NCI-H524 (cell line): ENCODE measurements around the gene POLR2L.
A peak's percentile ranks its signal among the peaks of the same experiment; 100 is the strongest.

Source experiments
- DNase-seq, 2 experiments: peaks; one replicate each; lab custom pipeline; 2025; lab: John Stamatoyannopoulos, UW

Gene POLR2L

DNA sequence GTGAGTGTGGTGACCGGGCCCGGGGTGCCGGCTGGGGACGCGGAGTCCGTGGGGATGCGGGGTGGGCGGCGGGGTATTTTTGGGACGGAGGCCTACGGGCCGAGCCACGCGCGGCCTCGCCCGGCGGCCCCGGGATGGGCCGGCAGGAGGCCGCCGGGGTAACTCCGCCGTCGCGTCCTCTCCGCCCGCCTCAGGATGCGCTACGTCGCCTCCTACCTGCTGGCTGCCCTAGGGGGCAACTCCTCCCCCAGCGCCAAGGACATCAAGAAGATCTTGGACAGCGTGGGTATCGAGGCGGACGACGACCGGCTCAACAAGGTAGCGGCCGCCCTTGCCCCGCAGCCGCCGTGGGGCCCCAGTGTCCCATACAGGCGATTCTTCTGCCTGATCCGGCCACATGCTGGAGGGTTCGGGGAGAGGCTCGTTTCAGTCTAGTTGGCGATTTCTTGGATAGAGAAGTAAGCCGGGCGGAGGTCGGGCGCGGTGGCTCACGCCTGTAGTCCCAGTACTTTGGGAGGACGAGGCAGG, 32.2 kb downstream of the POLR2L start:
- no peak for DNase-seq

DNA sequence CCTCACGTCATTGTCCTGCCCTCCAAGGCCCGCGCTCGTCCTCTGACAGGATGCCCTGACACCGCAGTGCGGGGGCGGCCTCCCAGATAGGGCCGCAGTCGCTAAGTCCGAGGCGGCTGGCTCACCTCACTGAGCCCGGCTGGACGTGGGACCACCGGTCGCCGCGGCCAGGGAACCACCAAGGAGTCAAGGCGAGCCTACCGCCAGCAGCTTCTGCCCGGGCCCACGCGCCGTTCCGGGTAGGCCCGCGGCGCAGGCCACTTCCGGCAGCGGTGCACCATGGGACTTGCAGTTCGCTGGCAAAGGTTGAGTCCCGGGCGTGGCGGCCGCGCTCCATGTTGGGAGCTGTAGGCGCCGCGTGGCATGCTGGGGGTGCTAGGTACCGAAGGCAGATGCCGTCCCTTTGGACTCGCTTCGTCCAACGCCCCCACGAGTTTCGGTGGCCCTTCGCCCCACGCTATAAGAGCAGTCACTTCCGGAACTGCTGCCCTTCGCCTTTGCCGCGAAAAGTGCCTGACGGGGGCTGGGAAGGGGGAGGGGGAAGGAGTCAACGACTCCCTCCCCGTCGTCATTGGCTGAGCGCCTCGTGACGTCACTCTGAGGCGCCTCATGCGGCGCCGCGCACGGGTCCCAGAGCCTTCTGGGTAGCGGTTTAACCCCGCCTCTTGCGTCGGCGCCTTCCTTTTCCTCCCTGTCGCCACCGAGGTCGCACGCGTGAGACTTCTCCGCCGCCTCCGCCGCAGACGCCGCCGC, 32.9 kb downstream of the POLR2L start, which contains the start of gene RPLP2:
TSS of gene RPLP2 (plus strand) at position 681 of the 753 bp plus-strand sequence. CDS start 268 bp downstream, outside the sequence.
- DNase-seq = peak; percentile 96 to 98

DNA sequence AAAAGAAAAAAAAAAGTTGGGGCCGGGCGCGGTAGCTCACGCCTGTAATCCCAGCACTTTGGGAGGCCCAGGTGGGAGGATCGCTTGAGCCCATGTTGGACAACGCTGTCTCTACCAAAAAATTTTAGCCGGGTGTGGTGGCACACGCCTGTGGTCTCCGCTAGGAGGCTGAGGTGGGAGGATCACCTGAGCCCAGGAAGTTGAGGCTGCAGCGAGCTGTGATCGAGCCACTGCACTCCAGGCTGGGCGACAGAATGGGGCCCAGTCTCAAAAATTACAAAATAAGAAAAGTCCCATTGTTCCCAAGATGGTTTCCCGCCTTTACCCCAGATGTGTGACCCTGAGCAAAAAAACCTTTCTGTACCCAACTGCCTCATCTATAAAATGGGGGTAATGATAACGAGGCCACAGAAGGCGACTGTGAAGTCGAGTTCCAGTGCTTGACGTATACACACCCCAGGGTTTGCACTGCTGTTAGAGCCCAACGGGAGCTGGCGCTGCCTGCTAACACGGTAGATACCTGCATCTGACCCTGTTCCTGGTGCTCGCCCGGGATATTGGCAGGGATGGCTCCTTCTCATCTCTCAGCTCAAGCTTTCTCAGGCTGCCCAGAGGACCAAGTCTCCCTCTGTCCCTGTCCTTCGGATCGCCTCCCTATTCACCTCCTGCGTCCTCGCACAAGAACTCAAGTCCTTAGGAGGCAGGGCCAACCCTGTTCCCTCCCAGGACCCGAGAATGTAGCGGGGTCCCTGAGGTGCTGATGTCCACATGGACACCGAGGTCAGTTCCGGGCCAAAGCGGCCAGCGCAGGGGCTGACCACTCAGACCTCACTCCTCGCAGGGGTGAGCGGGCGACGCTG, 33.7 kb downstream of the POLR2L start:
- DNase-seq = no peak

DNA sequence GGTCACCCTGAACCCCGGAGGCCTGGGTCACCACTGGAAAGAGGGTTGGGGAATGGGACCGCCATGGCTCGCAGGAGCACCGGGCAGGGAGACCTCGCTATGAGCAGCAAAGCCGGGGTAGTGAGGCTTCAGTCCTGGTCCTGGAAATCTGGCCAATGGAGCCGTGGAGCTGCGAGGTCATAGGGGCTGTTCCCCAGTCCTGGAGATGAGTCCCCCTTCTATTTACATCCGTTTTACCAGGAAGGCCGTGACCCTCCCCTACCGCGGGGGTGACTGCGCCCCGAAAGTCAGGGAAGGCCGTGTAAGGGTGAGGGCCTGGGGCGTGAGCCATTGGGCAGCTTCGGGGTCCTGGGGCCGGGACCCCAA, 37.7 kb downstream of the POLR2L start:
- no peak for DNase-seq

DNA sequence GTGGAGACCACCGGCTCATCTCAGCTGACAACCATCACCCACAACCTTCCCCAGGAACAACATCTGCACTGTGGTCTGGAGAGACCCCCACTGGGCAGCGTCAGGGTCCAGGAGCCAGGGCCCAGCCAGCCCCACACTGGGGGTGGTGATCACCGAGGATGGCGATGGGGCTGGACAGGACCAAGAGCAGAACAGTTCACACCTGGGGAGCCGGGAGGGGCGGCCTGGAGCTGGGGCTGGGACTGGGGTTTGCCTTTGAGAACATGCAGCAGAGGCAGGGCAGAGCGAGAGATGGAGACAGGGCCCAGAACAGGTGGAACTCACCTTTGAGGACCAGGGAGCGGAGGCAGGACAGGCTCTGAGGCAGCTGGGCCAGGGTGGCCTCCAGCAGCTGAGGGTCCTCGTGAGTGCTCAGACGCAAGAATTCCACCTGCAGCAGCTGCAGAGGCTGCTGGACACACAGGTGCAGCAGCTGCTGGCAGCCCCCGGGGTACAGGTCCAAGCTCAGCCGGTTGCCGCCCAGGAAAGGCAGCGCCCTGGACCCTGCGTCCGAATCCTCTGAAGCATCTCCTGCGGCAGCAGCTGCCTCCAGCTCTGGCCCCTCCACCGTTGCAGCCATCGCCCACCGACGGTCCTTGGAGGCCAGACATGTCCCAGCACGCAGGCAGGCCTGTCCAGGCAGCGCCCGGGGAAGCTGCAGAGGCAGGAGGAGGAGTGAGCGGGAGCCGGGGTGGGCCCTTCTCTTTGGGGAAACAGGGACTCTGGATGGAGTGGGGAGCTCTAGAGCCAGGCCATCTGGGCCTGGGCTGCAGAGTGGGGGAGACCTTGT, 38.3 kb downstream of the POLR2L start:
- DNase-seq = peak in 1 of 2 experiments; percentile 36

DNA sequence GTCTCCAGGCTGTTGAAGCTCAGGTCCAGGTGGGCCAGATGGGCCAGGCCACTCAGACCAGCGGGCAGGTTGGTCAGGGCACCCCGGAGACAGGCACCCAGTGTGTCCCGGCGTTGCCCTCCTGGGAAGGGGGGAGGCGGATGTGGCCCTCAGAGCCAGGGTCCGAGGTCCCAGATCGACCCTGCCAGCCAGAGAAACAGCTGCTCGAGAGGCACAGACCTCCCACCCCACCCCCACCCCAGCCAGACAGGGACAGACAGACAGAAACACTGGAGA, 38.9 kb downstream of the POLR2L start:
- DNase-seq = no peak

DNA sequence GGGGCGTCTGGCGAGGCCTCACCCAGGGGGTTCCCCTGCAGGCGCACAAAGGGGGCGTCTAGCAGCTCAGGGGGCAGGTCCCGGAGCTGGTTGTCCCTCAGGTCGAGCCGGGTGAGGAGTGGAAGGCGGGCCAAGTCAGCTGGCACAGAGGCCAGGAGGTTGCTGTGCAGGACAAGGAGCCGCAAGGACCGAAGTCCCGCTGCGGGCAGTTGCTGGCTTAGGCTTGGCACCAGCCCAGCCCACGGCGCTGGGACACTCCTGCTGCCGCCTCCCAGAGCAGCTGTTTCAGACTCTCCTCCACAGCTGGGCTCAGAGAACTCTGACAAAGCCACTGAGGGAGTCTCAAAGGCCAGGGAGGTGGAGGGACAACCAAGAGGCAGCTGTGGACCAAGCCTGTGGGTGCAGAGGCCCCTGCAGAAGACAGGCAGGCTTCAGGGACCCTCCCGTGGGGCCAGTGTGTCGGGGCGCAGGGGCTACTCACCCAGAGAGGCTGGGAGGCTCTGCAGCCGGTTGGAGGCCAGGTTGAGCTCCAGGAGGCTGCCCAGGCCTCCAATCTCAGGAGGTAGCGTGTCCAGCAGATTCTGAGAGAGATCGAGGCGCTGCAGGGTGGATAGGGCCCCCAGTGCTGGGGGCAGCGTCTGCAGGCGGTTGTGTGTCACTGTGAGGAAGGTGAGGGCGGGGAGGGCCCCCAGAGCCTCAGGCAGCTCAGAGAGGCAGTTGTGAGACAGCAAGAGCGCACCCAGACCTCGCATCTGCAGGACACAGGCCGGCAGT, 39.4 kb downstream of the POLR2L start:
- DNase-seq = no peak

DNA sequence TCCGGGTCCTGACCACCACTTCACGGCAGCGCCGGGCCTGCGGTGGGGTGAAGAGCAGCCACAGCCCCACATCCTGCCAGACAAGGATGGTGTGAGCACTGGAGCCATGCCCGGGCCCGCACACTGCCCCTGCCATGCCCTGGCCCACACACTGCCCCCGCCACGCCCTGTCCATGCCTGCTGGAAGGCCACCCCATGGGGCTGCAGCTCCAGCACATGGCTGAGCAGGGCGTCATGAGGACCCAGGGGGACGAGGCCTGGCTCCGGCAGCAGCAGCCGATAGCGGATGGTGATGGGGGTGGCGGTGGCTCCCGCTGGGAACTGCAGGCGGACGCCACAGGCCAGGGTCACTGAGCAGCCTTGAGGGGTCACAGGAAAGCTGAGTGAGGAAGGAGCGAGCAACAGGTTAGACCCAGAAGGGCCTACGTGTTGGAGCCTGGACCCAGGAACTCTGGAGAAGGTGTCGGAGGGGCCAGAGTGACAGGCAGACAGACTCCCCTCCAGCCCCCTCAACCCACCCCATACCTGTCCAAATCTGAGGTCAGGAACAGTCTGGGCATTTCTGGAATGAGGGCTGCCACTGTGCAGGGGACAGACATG, 40.2 kb downstream of the POLR2L start:
- DNase-seq = no peak

DNA sequence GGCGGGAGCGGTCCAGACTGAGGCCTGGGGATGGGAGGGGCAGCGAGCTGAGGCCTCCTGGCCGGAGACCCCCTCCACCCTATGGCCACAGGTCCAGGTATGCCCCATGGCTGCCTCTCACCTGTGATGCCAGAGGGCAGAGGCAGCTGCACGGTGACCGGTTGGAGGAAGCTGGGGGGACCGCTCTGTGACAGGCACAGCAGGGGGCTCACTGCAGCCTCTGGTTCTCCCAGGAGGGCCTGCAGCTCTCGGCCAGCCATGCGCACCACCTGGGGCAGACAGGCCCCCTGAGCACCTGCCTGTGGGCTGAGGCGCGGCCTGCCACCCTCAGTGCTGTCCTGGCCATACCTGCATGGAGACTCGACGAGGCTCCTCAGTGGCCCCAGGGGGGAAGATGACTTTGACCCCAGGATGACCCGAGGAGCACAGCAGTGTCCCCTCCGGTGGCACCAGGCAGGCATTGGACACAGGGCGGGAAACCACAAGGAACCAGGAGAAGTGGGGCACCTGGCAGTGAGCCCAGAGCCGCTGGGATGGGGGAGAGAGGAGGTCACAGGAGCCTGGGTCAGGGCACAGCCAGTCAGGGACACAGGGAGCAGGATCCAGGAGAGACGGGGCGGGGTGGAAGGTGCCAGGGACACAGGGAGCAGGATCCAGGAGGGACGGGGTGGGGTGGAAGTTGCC, 41.1 kb downstream of the POLR2L start:
- DNase-seq = no peak

DNA sequence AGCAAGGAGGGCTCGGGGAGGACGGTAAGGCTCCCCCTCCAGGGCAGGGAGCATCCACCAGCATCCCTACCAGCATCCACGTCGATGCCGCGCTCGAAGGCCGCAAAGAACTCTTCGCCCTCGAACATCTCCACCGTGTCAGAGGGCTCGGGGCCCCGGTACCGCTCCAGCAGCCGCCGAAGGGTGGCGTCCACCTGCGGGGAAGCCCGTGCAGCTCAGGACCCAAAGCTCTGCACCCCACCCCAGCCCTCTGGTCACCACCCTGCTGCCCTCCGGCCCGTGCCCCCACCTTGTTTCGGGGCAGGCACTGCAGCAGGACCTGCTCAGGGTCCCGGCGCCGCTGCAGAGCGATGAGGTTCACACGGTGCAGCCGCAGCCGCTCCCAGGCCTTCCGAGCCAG, 41.9 kb downstream of the POLR2L start:
- DNase-seq = no peak

DNA sequence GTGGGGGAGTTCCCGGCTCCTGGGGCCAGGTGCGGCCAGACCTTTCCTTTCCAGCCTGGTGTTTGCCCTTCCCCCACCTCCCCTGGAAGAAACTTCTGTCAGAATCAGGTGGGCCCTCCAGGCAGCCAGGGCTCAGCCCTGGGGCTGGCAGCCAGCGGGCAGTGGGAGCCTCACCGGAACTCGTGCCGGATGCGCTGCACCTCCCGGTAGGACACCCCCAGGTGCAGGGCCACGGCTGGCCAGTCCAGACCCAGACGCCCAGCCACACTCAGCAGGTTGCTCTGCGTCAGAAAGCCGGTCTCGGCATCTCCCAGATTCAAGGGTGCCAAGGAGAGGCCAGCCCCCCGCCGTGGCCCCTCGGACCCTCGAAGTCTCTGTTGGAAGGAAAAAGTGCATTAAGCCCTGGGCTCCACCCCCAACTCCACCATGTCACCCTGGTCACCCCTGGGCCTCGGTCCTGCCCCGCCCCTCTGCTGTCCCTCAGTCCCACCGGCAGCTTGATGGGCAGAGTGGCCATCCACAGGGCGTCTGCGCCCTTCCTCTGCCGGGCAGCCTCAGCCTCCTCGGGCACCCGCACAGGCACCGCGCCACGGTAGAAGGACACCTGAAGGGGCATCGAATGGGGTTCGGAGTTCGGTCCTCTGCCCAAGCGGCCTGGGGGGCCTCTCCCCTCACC, 42.5 kb downstream of the POLR2L start:
- no peak for DNase-seq

DNA sequence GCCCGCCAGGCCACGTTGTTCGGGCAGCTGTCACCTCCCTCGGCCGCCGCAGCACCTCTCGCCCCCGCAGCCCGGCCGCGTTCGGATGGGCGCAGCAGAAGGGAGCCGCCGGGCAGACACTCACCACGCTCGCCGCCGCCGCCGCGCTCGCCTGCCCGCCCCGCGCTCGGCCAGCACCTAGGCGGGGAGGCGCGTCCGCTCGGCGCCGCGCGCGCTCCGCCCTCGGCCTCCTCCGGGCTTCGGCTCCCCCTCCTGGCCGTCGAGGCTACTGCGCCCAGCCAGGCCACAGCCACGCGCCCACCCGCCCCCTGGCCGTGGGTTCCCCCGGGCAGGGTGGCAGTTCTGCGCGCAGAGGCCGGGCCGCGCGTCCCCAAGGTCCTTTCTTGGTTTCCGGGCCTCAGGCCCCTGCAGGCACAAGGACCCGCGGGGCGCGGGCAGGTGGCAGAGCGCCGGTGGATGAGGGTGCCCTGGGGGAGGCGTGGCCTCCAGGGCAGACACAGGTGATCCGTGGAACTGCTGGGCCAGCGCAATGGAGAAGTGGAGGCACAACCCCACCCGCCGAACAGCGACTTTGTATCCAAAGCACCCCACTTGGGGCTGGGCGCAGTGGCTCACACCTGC, 44.1 kb downstream of the POLR2L start, which contains the start of gene SLC25A22:
TSS of gene SLC25A22 (minus strand) at position 189 of the 621 bp plus-strand sequence. CDS start 3,275 bp downstream, outside the sequence.
- peak in 1 of 2 experiments; percentile 67 for DNase-seq

DNA sequence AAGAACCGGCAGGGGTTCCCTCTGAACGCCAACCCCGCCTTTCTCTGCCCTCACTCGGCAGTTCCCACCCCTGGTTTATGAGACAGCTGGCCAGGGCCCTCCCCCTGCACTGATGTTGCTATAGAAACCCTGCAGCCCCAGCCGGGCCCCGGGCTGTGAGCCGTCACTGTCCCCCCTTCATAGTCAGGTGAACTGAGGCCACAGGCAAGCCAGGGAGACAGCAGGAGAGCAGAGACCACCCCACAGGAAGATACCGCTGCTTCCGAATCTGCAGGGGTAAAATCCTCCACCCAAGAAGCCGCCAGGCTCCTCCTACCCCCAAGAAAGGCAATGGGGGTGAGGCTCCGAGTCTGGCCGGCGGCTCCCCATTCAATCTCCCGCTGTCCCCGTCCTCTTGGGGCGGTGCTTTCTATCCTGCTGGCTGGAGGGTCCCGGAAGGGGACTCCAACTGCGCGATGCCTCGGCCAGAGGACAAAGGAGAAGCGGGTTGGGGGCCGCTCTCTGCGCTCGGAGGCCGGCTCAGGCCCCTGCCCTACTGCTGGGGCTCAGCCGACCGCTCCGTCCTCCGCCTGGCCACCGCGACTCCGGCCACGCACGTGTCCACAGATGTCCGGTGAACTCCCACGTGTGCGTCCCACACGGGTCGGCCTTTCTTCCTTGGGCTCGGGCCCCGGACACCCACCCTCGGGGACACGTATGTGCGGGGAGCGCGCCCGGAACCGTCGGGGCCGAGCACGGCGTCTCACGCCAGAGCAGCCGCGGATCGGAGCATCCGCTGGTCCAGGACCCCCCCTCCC, 44.8 kb downstream of the POLR2L start:
- DNase-seq = peak; percentile 71 to 88

DNA sequence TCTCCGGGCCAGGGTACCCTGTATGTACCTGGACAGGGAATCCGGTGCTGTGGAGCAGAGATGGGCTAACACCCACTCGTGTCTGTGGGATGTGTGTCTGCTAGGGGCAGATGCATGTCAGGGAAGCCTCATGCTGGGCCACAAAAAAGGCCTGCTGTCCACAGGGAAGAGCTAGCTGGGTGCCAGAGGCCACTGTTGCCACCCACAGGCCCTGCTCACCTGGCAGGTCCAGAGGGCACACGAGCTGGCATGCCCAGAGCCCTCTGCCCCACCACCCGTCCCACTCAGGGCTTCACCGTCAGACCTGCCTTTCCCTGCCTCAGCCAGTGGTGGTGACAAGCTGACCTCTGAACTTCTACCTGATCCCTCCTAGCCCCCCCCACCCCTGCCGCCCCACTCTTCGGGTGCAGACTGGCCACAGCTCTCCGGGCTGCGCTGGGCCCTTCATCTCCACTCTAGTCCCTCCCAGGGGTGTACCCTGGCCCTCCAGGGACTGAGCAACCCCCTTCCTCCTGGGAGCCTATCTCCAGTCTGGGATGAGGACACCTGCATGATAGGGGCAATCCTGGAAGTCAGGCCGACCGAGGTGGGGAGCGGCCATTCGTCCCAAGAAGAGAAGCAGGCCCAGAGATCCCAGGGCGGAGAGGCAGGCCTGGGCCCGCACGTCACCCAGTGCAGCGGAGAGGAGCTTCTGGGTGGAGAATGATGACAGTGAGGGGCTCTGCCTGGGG, 45.6 kb downstream of the POLR2L start:
- DNase-seq = no peak

DNA sequence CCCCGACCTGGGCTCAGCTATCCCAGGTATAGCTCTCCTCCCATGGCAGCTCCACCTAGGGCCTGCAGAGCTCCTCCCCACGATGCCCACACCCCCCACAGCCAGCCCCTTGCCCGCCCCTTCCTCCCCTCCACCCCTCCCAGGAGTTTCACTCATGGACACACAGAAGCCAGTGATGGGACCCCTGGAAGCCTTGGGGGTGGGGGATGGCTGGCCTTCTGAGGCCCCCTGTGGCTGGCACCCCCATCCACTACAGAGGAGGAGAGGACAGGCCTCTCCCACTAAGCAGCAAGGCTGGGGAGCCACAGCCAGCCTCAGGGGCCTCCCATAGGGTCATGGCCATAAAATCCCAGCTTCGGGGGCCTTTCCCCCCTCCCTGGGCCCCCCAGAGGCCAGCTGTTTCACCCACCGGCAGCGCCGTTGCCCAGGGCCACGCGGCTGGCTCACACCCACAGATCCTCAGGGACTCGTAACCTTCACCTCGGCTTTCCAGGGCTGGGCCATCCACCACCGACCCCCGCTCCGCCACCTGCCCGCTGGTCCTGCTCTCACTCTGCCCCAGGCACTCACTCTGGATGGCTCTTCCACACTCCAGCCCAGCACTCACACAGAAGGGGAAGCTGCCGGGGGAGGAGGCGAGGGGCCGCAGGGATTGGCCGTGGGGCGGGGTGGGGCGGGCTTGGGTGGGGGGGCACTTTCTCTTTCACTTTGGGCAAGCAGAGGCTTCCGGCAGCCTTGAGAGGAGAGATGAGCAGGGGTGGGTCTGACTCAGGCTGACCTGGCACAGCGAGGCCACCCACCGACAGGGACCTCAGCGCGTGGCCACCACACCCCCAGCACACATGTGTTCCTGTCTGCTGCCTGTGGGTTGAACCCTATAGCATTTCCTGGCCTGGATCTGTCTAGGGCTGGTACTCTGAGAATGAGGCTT, 46.4 kb downstream of the POLR2L start:
- peak; percentile 40 to 67 for DNase-seq
